Measurements from ENCODE around the gene FCHSD2.

FCHSD2 gene

DNA sequence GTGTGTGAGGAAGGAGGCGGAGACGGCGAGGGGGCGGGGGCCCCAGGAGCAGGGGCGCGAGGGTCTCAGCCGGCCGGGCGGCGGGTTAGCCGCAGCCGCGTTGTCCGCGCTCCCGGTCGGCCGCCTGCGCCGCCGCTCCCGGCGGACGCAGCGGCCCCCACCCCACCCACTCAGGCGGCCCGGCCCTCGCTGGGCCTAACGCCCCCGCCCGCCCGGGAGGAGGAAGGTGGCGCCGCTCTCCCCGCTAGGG, at the start of gene FCHSD2:
Gene FCHSD2, minus strand, starts transcription at position 191 of the 250 bp plus-strand sequence. CDS start 441 bp downstream, outside the sequence.
- DNase-seq (ENCODE audit: low read depth), result no peak
- H3K4me3 ChIP-seq (ENCODE audit: low read depth, low read length), result peak within 1 kb of the TSS; percentile 62
- TF ChIP-seq CTCF (IDR thresholded peaks at IDR 0.05; ENCODE audit: control insufficient read depth, extremely low read depth, insufficient read depth), result no peak

- no peak for TF ChIP-seq CTCF (IDR thresholded peaks at IDR 0.05; ENCODE audit: control insufficient read depth, extremely low read depth, insufficient read depth)
- no peak overlapping the region for H3K4me3 ChIP-seq (ENCODE audit: low read depth, low read length)
Measured at GRCh38 chr11:73191151-73191550, 49.0 kb upstream of the FCHSD2 start.

GRCh38 chr11:73190557-73190885, 48.4 kb upstream of the FCHSD2 start:
- no peak overlapping the region for H3K4me3 ChIP-seq (ENCODE audit: low read depth, low read length)
- no peak for TF ChIP-seq CTCF (IDR thresholded peaks at IDR 0.05; ENCODE audit: control insufficient read depth, extremely low read depth, insufficient read depth)
- no peak for DNase-seq (ENCODE audit: low read depth)

More at GRCh38 chr11:73191151-73191550, 49.0 kb upstream of the FCHSD2 start:
- no peak for DNase-seq (ENCODE audit: low read depth)

DNA sequence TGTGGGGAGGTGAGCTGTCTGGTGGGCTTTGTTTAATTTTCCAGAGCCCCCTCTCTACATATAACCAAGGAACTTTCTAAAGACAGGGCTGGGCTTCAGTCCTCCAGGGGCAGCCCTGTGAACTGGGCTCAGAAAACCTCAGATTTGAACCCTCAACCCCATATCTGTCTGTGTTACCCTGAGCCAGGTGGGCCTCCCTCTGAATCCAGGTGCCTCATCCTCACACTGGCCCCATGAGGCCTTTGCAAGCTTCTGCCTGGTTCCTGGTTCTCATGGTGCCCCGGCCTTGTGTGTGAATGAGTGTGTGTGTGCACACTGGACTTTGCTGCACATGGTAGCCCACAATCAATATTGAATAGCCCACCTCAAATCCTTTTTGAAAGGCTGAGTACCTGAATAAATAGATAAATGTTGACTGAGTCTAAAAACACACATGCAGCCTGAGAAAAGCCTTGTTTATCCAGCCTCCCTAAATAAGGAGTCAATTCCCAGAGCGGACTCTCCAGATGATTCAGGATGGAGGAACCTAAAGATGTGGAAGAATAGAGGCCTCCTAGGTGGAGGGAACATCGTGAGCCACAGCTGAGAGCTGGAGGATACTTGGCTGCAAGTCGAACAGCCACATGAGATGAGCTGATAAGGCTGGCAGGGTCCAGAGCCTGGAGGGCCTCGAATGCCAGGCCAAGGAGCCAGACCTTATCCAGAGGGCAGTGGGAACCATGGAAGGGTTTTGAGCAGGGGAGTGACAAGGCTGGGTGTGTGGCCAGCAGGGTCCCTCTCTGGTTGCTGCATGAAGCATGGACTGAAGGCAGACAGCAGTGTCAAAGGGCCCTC, 47.8 kb upstream of the FCHSD2 start:
- no peak for TF ChIP-seq CTCF (IDR thresholded peaks at IDR 0.05; ENCODE audit: control insufficient read depth, extremely low read depth, insufficient read depth)
- no peak for DNase-seq (ENCODE audit: low read depth)
- no peak overlapping the region for H3K4me3 ChIP-seq (ENCODE audit: low read depth, low read length)

- no peak for DNase-seq (ENCODE audit: low read depth)
- H3K4me3 ChIP-seq (ENCODE audit: low read depth, low read length), result no peak overlapping the region
- TF ChIP-seq CTCF (IDR thresholded peaks at IDR 0.05; ENCODE audit: control insufficient read depth, extremely low read depth, insufficient read depth), result no peak
Measured at GRCh38 chr11:73189315-73189714, 47.2 kb upstream of the FCHSD2 start.

GRCh38 chr11:73188301-73188700, 46.2 kb upstream of the FCHSD2 start:
- no peak for DNase-seq (ENCODE audit: low read depth)
- H3K4me3 ChIP-seq (ENCODE audit: low read depth, low read length), result no peak overlapping the region
- no peak for TF ChIP-seq CTCF (IDR thresholded peaks at IDR 0.05; ENCODE audit: control insufficient read depth, extremely low read depth, insufficient read depth)

DNA sequence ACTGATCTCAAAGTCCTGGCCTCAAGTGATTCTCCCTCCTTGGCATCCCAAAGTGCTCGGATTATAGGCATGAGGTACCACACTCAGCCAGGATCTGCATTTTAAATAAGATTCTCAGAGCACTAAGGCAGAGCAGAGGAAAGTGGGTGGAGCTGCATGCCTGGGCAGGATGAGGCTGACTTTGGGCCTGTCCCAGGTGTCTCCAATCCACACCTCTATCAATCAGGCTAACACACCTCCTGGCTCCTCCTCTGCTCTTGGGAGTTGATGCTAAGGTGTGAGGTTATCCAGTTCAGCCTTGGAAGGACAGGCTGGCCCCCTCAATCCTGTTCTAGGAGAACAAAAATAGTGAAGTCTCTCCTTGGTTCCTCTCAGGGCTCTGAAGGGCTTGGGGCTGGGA, 45.7 kb upstream of the FCHSD2 start:
- no peak for DNase-seq (ENCODE audit: low read depth)
- no peak overlapping the region for H3K4me3 ChIP-seq (ENCODE audit: low read depth, low read length)
- no peak for TF ChIP-seq CTCF (IDR thresholded peaks at IDR 0.05; ENCODE audit: control insufficient read depth, extremely low read depth, insufficient read depth)

Measured in LNCaP clone FGC (cell line).